HCEC 1CT (cell line): ENCODE results near the gene VDAC2.
"Not testable (repeated sequence)": the region's sequence is repeated elsewhere in the genome, so short reads cannot be mapped to it uniquely, and the experiment has no call there.

Source experiments
- DNase-seq: peaks from one replicate; pipeline ENCODE4 v3.0.0-alpha.2; 2017

The VDAC2 gene

GRCh38 chr10:75210282-75211006, at the start of gene VDAC2:
Gene VDAC2, plus strand, starts transcription at chr10:75210796. Its CDS starts 363 bp downstream, at chr10:75211159.
- DNase-seq = peak; percentile 84

GRCh38 chr10:75165684-75166622, 44.6 kb upstream of the VDAC2 start:
- peak; percentile 8 for DNase-seq

GRCh38 chr10:75166623-75166972, 44.0 kb upstream of the VDAC2 start:
- no peak for DNase-seq

- no peak for DNase-seq
These were observed 42.3 kb upstream of the VDAC2 start for GRCh38 chr10:75168275-75168674.

GRCh38 chr10:75170215-75170614, 40.4 kb upstream of the VDAC2 start:
- no peak for DNase-seq

GRCh38 chr10:75175046-75175445, 35.5 kb upstream of the VDAC2 start:
- no peak for DNase-seq

- no peak for DNase-seq
These were observed 34.5 kb upstream of the VDAC2 start for GRCh38 chr10:75176046-75176445.

- no peak for DNase-seq
These were observed 33.9 kb upstream of the VDAC2 start for GRCh38 chr10:75176736-75177135.

GRCh38 chr10:75179657-75180177, 30.9 kb upstream of the VDAC2 start:
- no peak for DNase-seq

- no peak for DNase-seq
These were observed 30.0 kb upstream of the VDAC2 start for GRCh38 chr10:75180592-75180991.

GRCh38 chr10:75181073-75181472, 29.5 kb upstream of the VDAC2 start:
- DNase-seq = no peak

- DNase-seq = no peak
These were observed 24.3 kb upstream of the VDAC2 start for GRCh38 chr10:75186310-75186709.

GRCh38 chr10:75187961-75188426, 22.6 kb upstream of the VDAC2 start:
- peak; percentile 52 for DNase-seq

- DNase-seq = not testable (repeated sequence)
These were observed 22.1 kb upstream of the VDAC2 start for GRCh38 chr10:75188522-75188921.

- DNase-seq = no peak
These were observed 21.1 kb upstream of the VDAC2 start for GRCh38 chr10:75189266-75190096.

- peak; percentile 95 for DNase-seq
These were observed 18.6 kb upstream of the VDAC2 start for GRCh38 chr10:75191821-75192568.

GRCh38 chr10:75194625-75195024, 16.0 kb upstream of the VDAC2 start:
- not testable (repeated sequence) for DNase-seq

GRCh38 chr10:75195035-75195763, 15.4 kb upstream of the VDAC2 start:
- DNase-seq = peak; percentile 70

- DNase-seq = no peak
These were observed 13.5 kb upstream of the VDAC2 start for GRCh38 chr10:75197066-75197465.

- DNase-seq = no peak
These were observed 12.7 kb upstream of the VDAC2 start for GRCh38 chr10:75197906-75198305.

GRCh38 chr10:75199949-75200348, 10.6 kb upstream of the VDAC2 start:
- not testable (repeated sequence) for DNase-seq
